IMR-90 (cell line): ENCODE measurements around the gene ZNF346. TPM values are rescaled to one million over a fixed set of nuclear protein-coding genes. Genes with fewer than 3 reads are reported as not detected.

ENCODE experiments used
- ATAC-seq: fragments of 200-7000 bp; cut with Tn5 transposase; 2 replicates; pipeline ENCODE4 v1.9.1; 2020; ENCODE audit warnings: low read depth, mild to moderate bottlenecking, moderate library complexity
- BruUV-seq: library from RNA; stranded (reverse); fragments of 400-500 nt; replicated peaks from 2 replicates; lab custom pipeline; 2021; lab: Mats Ljungman, UMichigan
- CTCF ChIA-PET: fragments of 300-600 bp; formaldehyde crosslinking; extraction: SDS; loops from one replicate; lab custom pipeline; 2021; ENCODE audit warnings: antibody characterized with exemption; lab: Yijun Ruan, JAX
- POLR2A ChIA-PET: fragments of 300-600 bp; sonication (Branson Sonifier 250); formaldehyde crosslinking; loops from one replicate; lab custom pipeline; 2022; ENCODE audit warnings: antibody characterized with exemption; ENCODE audit not compliant: unreplicated experiment; lab: Charles Lee
- DNase-seq: peaks from one replicate; pipeline ENCODE4 v3.0.0; 2013
- H2AFZ ChIP-seq: replicated peaks from 2 replicates; pipeline ENCODE3; 2013; ENCODE audit warnings: low read length, mild to moderate bottlenecking; ENCODE audit not compliant: poor library complexity
- H2AK5ac ChIP-seq: 2 replicates; pipeline ENCODE4 v1.6.1; 2013; ENCODE audit warnings: low read depth, low read length, inconsistent platforms
- H2AK9ac ChIP-seq: replicated peaks from 2 replicates; pipeline ENCODE3; 2013; ENCODE audit warnings: mild to moderate bottlenecking, low read depth, low read length, moderate library complexity; ENCODE audit not compliant: poor library complexity
- H2BK120ac ChIP-seq: 2 replicates; pipeline ENCODE4 v1.6.1; 2013; ENCODE audit warnings: low read depth, low read length, inconsistent platforms
- H2BK15ac ChIP-seq: 3 replicates; pipeline ENCODE4 v1.6.1; 2013; ENCODE audit warnings: low read depth, low read length, inconsistent platforms
- H2BK20ac ChIP-seq: 2 replicates; pipeline ENCODE4 v1.6.1; 2013; ENCODE audit warnings: low read depth, mild to moderate bottlenecking, inconsistent platforms, low read length, moderate library complexity
- H2BK5ac ChIP-seq: 2 replicates; pipeline ENCODE4 v1.6.1; 2013; ENCODE audit warnings: mild to moderate bottlenecking, low read depth, low read length, inconsistent platforms; ENCODE audit not compliant: poor library complexity, severe bottlenecking
- H3K14ac ChIP-seq: replicated peaks from 2 replicates; pipeline ENCODE4 v1.6.1; 2013; ENCODE audit warnings: low read depth, low read length, inconsistent platforms
- H3K18ac ChIP-seq: 2 replicates; pipeline ENCODE4 v1.6.1; 2013; ENCODE audit warnings: low read depth, low read length, control low read depth
- H3K23ac ChIP-seq: 2 replicates; pipeline ENCODE4 v1.6.1; 2013; ENCODE audit warnings: low read depth, low read length, inconsistent platforms
- H3K27ac ChIP-seq: 2 replicates; pipeline ENCODE4 v1.5.1; 2013; ENCODE audit warnings: mild to moderate bottlenecking, control low read depth, low read length; ENCODE audit not compliant: insufficient read depth
- H3K27me3 ChIP-seq: 2 replicates; pipeline ENCODE4 v1.6.1; 2013; ENCODE audit warnings: low read length; ENCODE audit not compliant: control insufficient read depth, insufficient read depth
- H3K36me3 ChIP-seq: 2 replicates; pipeline ENCODE4 v1.6.1; 2013; ENCODE audit warnings: low read length, mixed read lengths; ENCODE audit not compliant: control insufficient read depth, insufficient read depth
- H3K4ac ChIP-seq: 2 replicates; pipeline ENCODE4 v1.6.1; 2013; ENCODE audit warnings: low read depth, low read length, inconsistent platforms
- H3K4me1 ChIP-seq: 2 replicates; pipeline ENCODE4 v1.6.1; 2013; ENCODE audit warnings: low read length, mixed read lengths; ENCODE audit not compliant: control insufficient read depth, insufficient read depth
- H3K4me2 ChIP-seq: 2 replicates; pipeline ENCODE4 v1.6.1; 2013; ENCODE audit warnings: low read depth, mild to moderate bottlenecking, control low read depth, low read length, moderate library complexity
- H3K4me3 ChIP-seq: 2 replicates; pipeline ENCODE4 v1.5.1; 2013; ENCODE audit warnings: low read depth, mild to moderate bottlenecking, control low read depth, low read length, moderate library complexity; ENCODE audit not compliant: insufficient read depth
- H3K56ac ChIP-seq: 2 replicates; pipeline ENCODE4 v1.6.1; 2013; ENCODE audit warnings: low read length, inconsistent platforms; ENCODE audit not compliant: insufficient read depth; ENCODE audit errors: extremely low read depth
- H3K79me1 ChIP-seq, 2 experiments: 2 replicates each; pipeline ENCODE4 v1.6.1; 2013; ENCODE audit warnings: low read length in 2 of 2, inconsistent platforms in 1 of 2, low read depth in 1 of 2
- H3K9ac ChIP-seq: 2 replicates; pipeline ENCODE4 v1.6.1; 2013; ENCODE audit warnings: low read depth, low read length, control low read depth
- H3K9me1 ChIP-seq: 2 replicates; pipeline ENCODE4 v1.6.1; 2013; ENCODE audit warnings: low read length, inconsistent platforms; ENCODE audit not compliant: insufficient read depth
- H3K9me3 ChIP-seq: 2 replicates; pipeline ENCODE4 v1.6.1; 2013; ENCODE audit warnings: low read length; ENCODE audit not compliant: control insufficient read depth, insufficient read depth
- H4K20me1 ChIP-seq: 2 replicates; pipeline ENCODE4 v1.6.1; 2013; ENCODE audit warnings: low read length, inconsistent platforms; ENCODE audit not compliant: insufficient read depth
- H4K5ac ChIP-seq: 2 replicates; pipeline ENCODE4 v1.6.1; 2013; ENCODE audit warnings: mild to moderate bottlenecking, low read depth, low read length, control low read depth
- H4K8ac ChIP-seq, 2 experiments: 2 replicates each; pipeline ENCODE4 v1.6.1; 2013; ENCODE audit warnings: low read depth in 2 of 2, low read length in 2 of 2, control low read depth in 1 of 2, inconsistent platforms in 1 of 2
- H4K91ac ChIP-seq: 2 replicates; pipeline ENCODE4 v1.6.1; 2013; ENCODE audit warnings: low read depth, low read length, inconsistent platforms; ENCODE audit not compliant: insufficient read depth
- CHD1 ChIP-seq: IDR thresholded peaks from 2 replicates; pipeline ENCODE4 v1.6.1; 2012; ENCODE audit warnings: low read depth, low read length, improper control_type of control experiment
- FOS ChIP-seq: fragments of 150-350 bp; IDR thresholded peaks from 2 replicates; pipeline ENCODE4 v1.6.1; 2016; ENCODE audit warnings: low read depth, low read length
- NFE2L2 ChIP-seq: fragments of 150-350 bp; IDR thresholded peaks from 2 replicates; pipeline ENCODE4 v1.6.1; 2016; ENCODE audit warnings: low read depth, mild to moderate bottlenecking, low read length
- POLR2A ChIP-seq: IDR thresholded peaks from 2 replicates; pipeline ENCODE4 v1.6.1; 2012; ENCODE audit warnings: mild to moderate bottlenecking, low read depth, low read length
- WGBS, 2 experiments: methylation state at CpG; one replicate each; pipeline versions ENCODE4 v1.1.5 to v1.1.7; 2013; ENCODE audit warnings: missing lambda C conversion rate in 2 of 2; ENCODE audit not compliant: insufficient read length in 1 of 2; ENCODE audit errors: extremely low coverage in 2 of 2; 5-methylcytosine and 5-hydroxymethylcytosine counted together
- dilution Hi-C: fragments of 300-500 bp; cut with HindIII; formaldehyde crosslinking; loops from one replicate; pipeline ENCODE4 v1.14.3; 2018; ENCODE audit warnings: low sequenced_read_pairs; ENCODE audit not compliant: unreplicated experiment
- in situ Hi-C: fragments of 300-500 bp; cut with MboI; formaldehyde crosslinking; loops from 3 replicates; pipeline ENCODE4 v1.14.3; 2019; ENCODE audit warnings: low sequenced_read_pairs, inconsistent platforms, mixed read lengths
- intact Hi-C: fragments of 100-400 bp; cut with micrococcal nuclease; formaldehyde crosslinking; loops from 2 replicates; pipeline ENCODE4 v1.10.0; 2022
- polyA plus RNA-seq, 3 experiments: library from polyadenylated mRNA; depleted of rRNA; stranded (reverse); fragments of >200 nt; gene quantifications; 2 replicates each; pipeline ENCODE4 v1.2.3, GENCODE V29; 2012; ENCODE audit warnings: low replicate concordance in 1 of 3
- total RNA-seq: library from RNA; depleted of rRNA; stranded (reverse); fragments of >200 nt; gene quantifications from 2 replicates; pipeline ENCODE4 v1.2.3, GENCODE V29; 2012
- TF ChIP-seq, protein P1 (sequence below): fragments of 150-350 bp; IDR thresholded peaks from 2 replicates; pipeline ENCODE4 v1.6.1; 2017; ENCODE audit warnings: mild to moderate bottlenecking, antibody characterized with exemption, low read length, low read depth

ZNF346 gene
- total and polyA plus RNA-seq, 2 of the 4 experiments (the other 2 are of a cell fraction) = 15.1 to 17.0 TPM

- TF ChIP-seq, protein P1, sequence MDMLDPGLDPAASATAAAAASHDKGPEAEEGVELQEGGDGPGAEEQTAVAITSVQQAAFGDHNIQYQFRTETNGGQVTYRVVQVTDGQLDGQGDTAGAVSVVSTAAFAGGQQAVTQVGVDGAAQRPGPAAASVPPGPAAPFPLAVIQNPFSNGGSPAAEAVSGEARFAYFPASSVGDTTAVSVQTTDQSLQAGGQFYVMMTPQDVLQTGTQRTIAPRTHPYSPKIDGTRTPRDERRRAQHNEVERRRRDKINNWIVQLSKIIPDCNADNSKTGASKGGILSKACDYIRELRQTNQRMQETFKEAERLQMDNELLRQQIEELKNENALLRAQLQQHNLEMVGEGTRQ = no peak
- TF ChIP-seq FOS (no peak), NFE2L2 (no peak), POLR2A (no peak), CHD1 (no peak)
- no peak for ATAC-seq
- intact Hi-C loops (no loop called here), in situ Hi-C loops (no loop called here), dilution Hi-C loops (no loop called here)
- no peak overlapping the region for H3K4me2 ChIP-seq
- no peak overlapping the region for H2BK15ac ChIP-seq
- no peak overlapping the region for H2BK120ac ChIP-seq
- no peaks in the 10 kb centered on the region for H3K9me1 ChIP-seq
- no peak overlapping the region for H4K5ac ChIP-seq
- no peak for DNase-seq
- no peak overlapping the region for H2BK20ac ChIP-seq
- no peak overlapping the region for H3K9ac ChIP-seq
- H3K79me1 ChIP-seq = no peaks in the 10 kb centered on the region
- H4K20me1 ChIP-seq = no peaks in the 10 kb centered on the region
- no peak overlapping the region for H3K14ac ChIP-seq
- H3K27ac ChIP-seq = no peak overlapping the region
- H2AK5ac ChIP-seq = no peak overlapping the region
- no peak overlapping the region for H3K18ac ChIP-seq
- no peak overlapping the region for H3K4ac ChIP-seq
- no peak overlapping the region for H3K23ac ChIP-seq
- no peak overlapping the region for H3K4me3 ChIP-seq
- BruUV-seq = no TSS peak
- H2AFZ ChIP-seq = no peak overlapping the region
- ChIA-PET CTCF (interaction anchor here (0.9 kb wide), 1 partner anchor 12 kb away, joined by 3 read pairs; no protein-coding TSS in a partner anchor), POLR2A (no interaction called here)
- no peak overlapping the region for H4K8ac ChIP-seq
- peaks cover 4% of the 10 kb centered on the region; the same call in 1 of the 2 replicates for H3K4me1 ChIP-seq
- H3K27me3 ChIP-seq = peaks cover 8% of the 10 kb centered on the region
- H3K9me3 ChIP-seq = no peaks in the 10 kb centered on the region
- H3K56ac ChIP-seq = no peak overlapping the region
- H2BK5ac ChIP-seq = no peak overlapping the region
- no peaks in the 10 kb centered on the region for H3K36me3 ChIP-seq
- WGBS, 2 experiments = 100% methylated on average over 1 of the region's 4 CpGs; no CpG with 5 or more reads in 1 of the 2 experiments
- no peak overlapping the region for H2AK9ac ChIP-seq
- no peak overlapping the region for H4K91ac ChIP-seq
Measured at GRCh38 chr5:177084175-177084574, 61.7 kb downstream of the ZNF346 start.
